Common myeloid progenitor, CD34-positive (primary cell): Measurements from ENCODE around the gene EIF2D.

Source experiments
- CTCF ChIA-PET: fragments of 350-600 bp; sonication (Branson Sonifier 250); formaldehyde crosslinking; loops from one replicate; lab custom pipeline; 2021; ENCODE audit warnings: antibody characterized with exemption; lab: Charles Lee
- POLR2A ChIA-PET: fragments of 350-600 bp; sonication (Branson Sonifier 250); formaldehyde crosslinking; loops from one replicate; lab custom pipeline; 2021; ENCODE audit warnings: antibody characterized with exemption; lab: Charles Lee
- DNase-seq, 3 donors: peaks; one replicate each; pipeline versions ENCODE4 v3.0.0 to v3.0.0-alpha.2; 2013
- H3K27ac ChIP-seq, 2 experiments: 1 replicate in 1 of 2; 2 replicates in 1 of 2; pipeline ENCODE4 v1.7.0; 2013; ENCODE audit warnings: inconsistent platforms in 2 of 2, low read length in 2 of 2, mild to moderate bottlenecking in 2 of 2, low read depth in 1 of 2, moderate library complexity in 1 of 2; ENCODE audit not compliant: severe bottlenecking in 2 of 2, insufficient read depth in 1 of 2, poor library complexity in 1 of 2
- H3K27me3 ChIP-seq, 5 experiments: replicated peaks in 2 of 5; 1 replicate in 3 of 5; 2 replicates in 2 of 5; pipeline versions ENCODE4 v1.6.1 to v1.7.0; 2013; ENCODE audit warnings: low read length in 4 of 5, mild to moderate bottlenecking in 2 of 5, moderate library complexity in 2 of 5, inconsistent platforms in 1 of 5; ENCODE audit not compliant: insufficient read depth in 5 of 5, control insufficient read depth in 4 of 5
- H3K36me3 ChIP-seq, 4 experiments: 1 replicate in 2 of 4; 2 replicates in 2 of 4; pipeline versions ENCODE4 v1.6.1 to v1.7.0; 2013; ENCODE audit warnings: low read length in 3 of 4, control low read depth in 1 of 4, mild to moderate bottlenecking in 1 of 4; ENCODE audit not compliant: control insufficient read depth in 4 of 4, insufficient read depth in 4 of 4
- H3K4me1 ChIP-seq, 4 experiments: 1 replicate in 3 of 4; 2 replicates in 1 of 4; pipeline versions ENCODE4 v1.6.1 to v1.7.1; 2013; ENCODE audit warnings: low read length in 3 of 4, mild to moderate bottlenecking in 3 of 4, control low read depth in 1 of 4, inconsistent platforms in 1 of 4, moderate library complexity in 1 of 4; ENCODE audit not compliant: control insufficient read depth in 4 of 4, insufficient read depth in 4 of 4; ENCODE audit errors: control extremely low read depth in 1 of 4
- H3K4me3 ChIP-seq, 7 experiments: 1 replicate in 4 of 7; 2 replicates in 3 of 7; pipeline versions ENCODE4 v1.5.1 to v1.7.0; 2013; ENCODE audit warnings: mild to moderate bottlenecking in 7 of 7, low read length in 6 of 7, moderate library complexity in 6 of 7, inconsistent platforms in 2 of 7, low read depth in 2 of 7, control low read depth in 1 of 7; ENCODE audit not compliant: insufficient read depth in 4 of 7, control insufficient read depth in 1 of 7; ENCODE audit errors: extremely low read depth in 1 of 7
- H3K9me3 ChIP-seq, 5 experiments: 1 replicate in 4 of 5; 2 replicates in 1 of 5; pipeline versions ENCODE4 v1.6.1 to v1.7.1; 2013; ENCODE audit warnings: low read length in 4 of 5, mild to moderate bottlenecking in 2 of 5, inconsistent platforms in 1 of 5, low read depth in 1 of 5, moderate library complexity in 1 of 5; ENCODE audit not compliant: control insufficient read depth in 4 of 5, insufficient read depth in 2 of 5; ENCODE audit errors: control extremely low read depth in 1 of 5
- WGBS: methylation state at CpG from one replicate; pipeline ENCODE4 v1.1.5; 2013; ENCODE audit not compliant: insufficient coverage; 5-methylcytosine and 5-hydroxymethylcytosine counted together

EIF2D gene

DNA sequence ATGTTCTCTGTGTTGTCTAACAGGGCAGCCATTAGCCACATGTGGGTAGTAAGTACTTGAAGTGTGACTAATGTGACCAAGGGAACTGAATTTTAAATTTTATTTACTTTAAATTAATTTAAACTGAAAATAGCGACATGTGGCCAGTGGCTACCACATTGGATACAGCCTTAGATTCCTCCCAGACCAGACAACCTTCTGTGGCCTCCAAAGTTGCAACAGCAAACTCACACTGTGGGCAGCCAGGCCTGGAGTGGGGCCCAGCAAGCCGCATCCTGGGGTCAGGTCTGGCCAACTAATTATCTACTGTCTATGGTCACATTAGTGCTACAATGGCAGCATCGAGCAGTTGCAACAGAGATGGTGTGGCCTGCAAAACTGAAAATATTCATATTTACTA lies 11.7 kb downstream of the EIF2D start:
- no peak overlapping the region for H3K27ac ChIP-seq
- H3K9me3 ChIP-seq = no peaks in the 10 kb centered on the region
- 100% methylated on average over 2 of the region's 3 CpGs for WGBS
- H3K27me3 ChIP-seq = no peaks in the 10 kb centered on the region
- H3K36me3 ChIP-seq = peaks cover 29 to 90% (median 54%) of the 10 kb centered on the region in 4 experiments
- H3K4me3 ChIP-seq = no peak overlapping the region
- H3K4me1 ChIP-seq = no peaks in the 10 kb centered on the region
- CTCF ChIA-PET = interaction anchor here (1.1 to 2.4 kb wide), 3 partner anchors 17 to 110 kb away, joined by 4 to 12 read pairs (median 5); no protein-coding TSS in a partner anchor
- DNase-seq = no peak
- POLR2A ChIA-PET = no interaction called here

DNA sequence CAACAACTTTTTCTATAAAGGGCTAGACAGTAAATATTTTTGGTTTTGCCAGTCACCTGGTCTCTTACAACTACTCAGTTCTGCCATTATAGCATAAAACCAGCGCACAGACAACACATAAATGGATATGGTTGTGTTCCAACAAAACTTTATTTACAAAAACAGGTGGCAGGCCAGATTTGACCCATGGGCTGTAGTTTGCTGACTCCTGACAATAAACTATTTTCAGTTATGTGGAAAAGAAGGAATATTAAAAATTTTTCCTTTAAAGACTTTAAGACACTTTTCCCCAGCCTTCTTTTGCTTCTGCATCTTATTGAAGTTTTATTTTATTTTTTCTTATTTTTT lies 16.0 kb downstream of the EIF2D start:
- no peak overlapping the region for H3K27ac ChIP-seq
- ChIA-PET CTCF (interaction anchor here (0.6 to 1.3 kb wide), 2 partner anchors 14 to 26 kb away, joined by 4 to 5 read pairs; no protein-coding TSS in a partner anchor), POLR2A (no interaction called here)
- H3K9me3 ChIP-seq = no peaks in the 10 kb centered on the region
- no peaks in the 10 kb centered on the region for H3K27me3 ChIP-seq
- WGBS = no CpG with 5 or more reads among the region's 1 CpG
- no peak overlapping the region for H3K4me3 ChIP-seq
- H3K4me1 ChIP-seq = no peaks in the 10 kb centered on the region
- no peak for DNase-seq
- peaks cover 30 to 92% (median 62%) of the 10 kb centered on the region in 4 experiments for H3K36me3 ChIP-seq

DNA sequence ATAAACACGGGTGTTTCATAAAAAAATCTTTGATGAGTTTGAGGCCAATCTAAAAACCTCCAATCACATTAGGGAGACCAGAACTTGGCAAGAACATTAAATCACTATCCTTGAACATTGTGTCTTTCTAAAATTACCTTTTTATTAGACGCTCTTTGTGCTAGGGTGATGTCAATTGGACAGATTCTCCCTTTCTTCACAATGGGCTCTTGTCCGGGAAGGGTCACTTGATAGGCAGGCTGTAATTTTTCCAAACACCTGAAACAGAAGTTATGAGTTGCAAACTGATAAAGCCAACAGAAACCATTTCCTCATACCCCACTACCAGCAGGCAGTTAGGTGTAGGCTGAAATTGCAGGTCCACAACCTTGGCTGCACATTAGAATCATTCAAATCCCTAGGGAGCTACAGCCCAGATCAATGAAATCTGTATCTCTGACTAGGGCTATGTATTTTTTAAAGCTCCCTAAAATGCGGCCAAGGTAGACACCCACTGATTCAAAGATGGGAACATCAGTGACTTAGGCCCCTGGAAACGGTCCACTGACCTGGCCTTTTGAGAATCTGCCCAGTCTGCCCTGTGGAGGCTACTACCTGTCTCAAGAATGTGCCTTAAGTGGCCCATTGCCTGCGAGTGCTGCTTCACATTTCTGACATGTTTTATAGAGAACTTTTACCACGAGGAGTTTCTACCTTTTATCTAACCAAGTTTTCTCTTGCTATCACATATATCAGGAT lies 16.5 kb downstream of the EIF2D start:
- no peak for DNase-seq
- CTCF ChIA-PET = interaction anchor here (0.6 to 5.4 kb wide), 3 partner anchors 12 to 26 kb away, joined by 3 to 27 read pairs (median 5); no protein-coding TSS in a partner anchor
- Histone ChIP-seq H3K27ac (no peak overlapping the region), H3K9me3 (no peaks in the 10 kb centered on the region), H3K4me1 (no peaks in the 10 kb centered on the region), H3K4me3 (no peak overlapping the region), H3K27me3 (no peaks in the 10 kb centered on the region), H3K36me3 (peaks cover 30 to 92% (median 66%) of the 10 kb centered on the region in 4 experiments)
- 100% methylated on average over 5 of the region's 7 CpGs for WGBS
- POLR2A ChIA-PET = no interaction called here

DNA sequence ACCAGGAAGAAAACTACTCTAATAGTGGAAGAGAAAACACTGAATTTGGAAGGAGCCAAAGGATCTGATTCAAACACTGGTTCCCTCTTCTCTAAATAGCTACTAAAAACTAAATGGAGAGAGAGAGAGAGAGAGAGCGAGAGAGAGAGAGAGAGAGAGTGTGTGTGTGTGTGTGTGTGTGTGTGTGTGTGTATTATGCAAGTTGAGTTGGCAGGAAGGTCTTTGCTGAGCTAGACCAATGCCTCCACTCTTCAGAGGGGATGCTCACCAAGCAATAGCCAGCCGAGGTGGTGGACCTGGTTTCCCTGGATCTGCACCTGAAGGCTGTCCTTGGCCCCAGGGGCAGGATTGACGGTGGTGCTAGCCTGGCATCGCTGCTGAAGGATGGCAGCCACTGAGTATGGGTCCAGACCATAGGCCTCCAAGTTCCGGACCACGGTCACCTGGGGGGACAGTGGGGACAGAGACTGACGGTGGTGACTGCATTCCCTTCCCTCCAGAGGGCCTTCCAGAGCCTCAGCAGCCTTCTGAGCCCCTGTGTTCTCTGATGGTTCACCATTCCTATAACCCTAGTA lies 18.8 kb downstream of the EIF2D start:
- H3K4me3 ChIP-seq = no peak overlapping the region
- no peaks in the 10 kb centered on the region for H3K4me1 ChIP-seq
- H3K9me3 ChIP-seq = no peaks in the 10 kb centered on the region
- 100% methylated on average over 5 of the region's 7 CpGs for WGBS
- POLR2A ChIA-PET = interaction anchor here (0.7 kb wide), 1 partner anchor 205 kb away, joined by 3 read pairs; no protein-coding TSS in a partner anchor
- CTCF ChIA-PET = interaction anchor here (0.6 to 5.4 kb wide), 11 partner anchors 10 to 140 kb away, joined by 3 to 27 read pairs (median 4); no protein-coding TSS in a partner anchor
- H3K27me3 ChIP-seq = no peaks in the 10 kb centered on the region
- no peak for DNase-seq
- no peak overlapping the region for H3K27ac ChIP-seq
- H3K36me3 ChIP-seq = peaks cover 28 to 91% (median 63%) of the 10 kb centered on the region in 4 experiments

DNA sequence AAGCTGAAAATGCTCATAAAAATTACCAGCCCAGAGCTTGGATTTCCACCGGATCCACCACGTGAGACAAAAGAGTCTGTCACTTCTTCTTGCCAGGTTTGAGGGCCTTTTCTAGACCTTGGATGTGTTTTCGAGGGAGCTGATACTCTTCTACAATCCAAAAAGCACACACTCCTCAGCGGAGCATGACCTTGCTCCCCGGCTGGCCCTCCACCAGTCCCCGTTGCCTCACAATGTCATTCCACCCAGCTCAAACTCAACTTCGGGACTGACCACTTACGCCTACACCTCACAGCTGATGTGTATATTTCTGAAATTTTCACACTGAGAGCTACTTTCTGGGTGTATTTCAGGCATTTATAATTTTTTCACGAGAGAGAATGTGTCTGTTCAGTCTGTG lies 20.6 kb downstream of the EIF2D start:
- WGBS = 96% methylated on average over 9 of the region's 9 CpGs
- ChIA-PET POLR2A (no interaction called here), CTCF (interaction anchor here (0.7 to 5.4 kb wide), 17 partner anchors 8 to 391 kb away, joined by 3 to 27 read pairs (median 4); partner anchors contain the start of gene RASSF5)
- DNase-seq = no peak
- Histone ChIP-seq H3K27me3 (no peaks in the 10 kb centered on the region), H3K27ac (no peak overlapping the region), H3K9me3 (no peaks in the 10 kb centered on the region), H3K36me3 (peaks cover 26 to 97% (median 71%) of the 10 kb centered on the region in 4 experiments), H3K4me1 (no peaks in the 10 kb centered on the region), H3K4me3 (no peak overlapping the region)

DNA sequence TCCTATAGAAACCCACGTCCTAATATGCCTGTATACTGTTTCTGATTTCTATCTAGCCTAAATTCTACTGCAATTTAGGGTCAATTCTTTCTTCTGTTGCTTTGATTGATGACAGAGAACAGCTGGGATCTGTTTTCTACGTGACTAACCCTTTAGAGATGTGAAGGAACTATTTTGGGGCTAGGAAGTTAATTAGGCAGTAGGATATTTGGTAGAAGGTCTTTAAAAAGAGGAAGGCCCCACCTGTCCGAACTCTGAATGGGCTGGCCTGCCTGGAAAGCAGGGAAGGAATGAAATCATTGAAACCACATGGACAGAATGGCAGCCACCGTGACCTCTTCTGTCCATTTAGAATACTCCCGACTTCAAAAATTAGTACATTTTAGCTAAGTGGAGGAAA lies 21.0 kb downstream of the EIF2D start:
- ChIA-PET CTCF (interaction anchor here (0.6 to 5.4 kb wide), 17 partner anchors 8 to 392 kb away, joined by 3 to 27 read pairs (median 4); partner anchors contain the start of gene RASSF5), POLR2A (no interaction called here)
- WGBS = 100% methylated on average over 3 of the region's 5 CpGs
- H3K4me3 ChIP-seq = no peak overlapping the region
- H3K27ac ChIP-seq = no peak overlapping the region
- no peaks in the 10 kb centered on the region for H3K4me1 ChIP-seq
- DNase-seq = no peak
- no peaks in the 10 kb centered on the region for H3K9me3 ChIP-seq
- no peaks in the 10 kb centered on the region for H3K27me3 ChIP-seq
- peaks cover 26 to 97% (median 75%) of the 10 kb centered on the region in 4 experiments for H3K36me3 ChIP-seq
